Upper lobe of right lung (tissue), 1 donor: Measurements from ENCODE around the gene MIEF1. TPM values are rescaled to one million over a fixed set of nuclear protein-coding genes. Genes with fewer than 3 reads are reported as not detected.

ENCODE experiments used
- ATAC-seq: fragments of 200-7000 bp; cut with Tn5 transposase; one replicate; pipeline ENCODE4 v1.9.1; 2020; ENCODE audit warnings: mild to moderate bottlenecking, moderate library complexity
- DNase-seq: peaks from one replicate; pipeline ENCODE4 v3.0.0-alpha.2; 2020
- H3K27ac ChIP-seq: fragments of 200-600 bp; one replicate; pipeline ENCODE4 v1.8.0; 2022
- H3K27me3 ChIP-seq: fragments of 200-600 bp; one replicate; pipeline ENCODE4 v1.8.0; 2022; ENCODE audit warnings: mild to moderate bottlenecking
- H3K36me3 ChIP-seq: fragments of 200-600 bp; one replicate; pipeline ENCODE4 v1.8.0; 2022
- H3K4me1 ChIP-seq: fragments of 200-600 bp; one replicate; pipeline ENCODE4 v1.8.0; 2022
- H3K4me3 ChIP-seq: fragments of 200-600 bp; one replicate; pipeline ENCODE4 v1.8.0; 2022; ENCODE audit warnings: mild to moderate bottlenecking
- H3K9me3 ChIP-seq: fragments of 200-600 bp; one replicate; pipeline ENCODE4 v1.8.0; 2022
- intact Hi-C: fragments of 100-400 bp; cut with DNase I; formaldehyde crosslinking; loops from one replicate; pipeline ENCODE4 v1.11.0; 2022
- total RNA-seq: library from RNA; stranded (reverse); fragmentation: NEBNext Ultra II Directional; extraction: Animal tissue kit (Norgen Biotek cat#: 25700); gene quantifications from one replicate; pipeline ENCODE4 v1.2.1, GENCODE V29; 2021
- TF ChIP-seq, protein P1 (sequence below): fragments of 200-600 bp; IDR thresholded peaks from one replicate; pipeline ENCODE4 v1.8.0; 2022; ENCODE audit warnings: antibody characterized with exemption
- donor health status: DM: no; HTN: yes; CAD: no; lungs with severe emphysema.

Gene MIEF1
- total RNA-seq, 1 donor from 2014 or later: 24.3 TPM

DNA sequence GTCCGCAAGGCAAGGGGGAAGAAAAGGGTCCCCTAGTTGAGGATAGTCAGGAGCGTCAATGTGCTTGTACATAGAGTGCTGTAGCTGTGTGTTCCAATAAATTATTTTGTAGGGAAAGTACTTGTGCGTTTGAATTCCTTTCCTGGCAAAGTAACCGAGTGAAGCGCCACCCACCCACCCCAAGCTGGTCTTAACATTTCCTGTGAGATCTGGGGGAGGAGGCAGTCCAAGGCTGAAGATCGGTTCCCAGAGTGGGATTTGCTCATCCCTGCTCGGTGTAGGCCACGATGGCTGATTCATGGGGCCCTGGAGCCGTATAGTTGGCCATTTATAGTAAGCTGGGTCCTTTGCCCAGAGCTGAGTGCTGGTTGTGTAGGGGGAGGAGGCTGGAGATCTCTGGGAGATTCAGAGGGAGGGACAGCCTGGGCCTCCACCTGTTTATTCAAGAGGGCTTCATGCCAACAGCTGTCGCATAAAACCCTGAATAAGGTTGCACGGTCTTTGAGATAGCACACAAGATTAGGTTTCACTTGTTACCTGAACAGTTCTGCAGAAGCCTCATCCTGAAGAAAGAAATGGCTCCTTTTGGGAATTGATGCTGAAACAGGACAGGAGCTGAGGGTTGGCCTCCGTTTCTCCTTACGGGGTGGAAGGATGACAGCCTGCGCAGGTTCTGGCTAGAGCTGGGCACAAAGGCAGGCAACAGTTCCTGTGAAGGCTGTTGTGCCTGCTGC, 20.6 kb downstream of the MIEF1 start:
- TF ChIP-seq, protein P1, sequence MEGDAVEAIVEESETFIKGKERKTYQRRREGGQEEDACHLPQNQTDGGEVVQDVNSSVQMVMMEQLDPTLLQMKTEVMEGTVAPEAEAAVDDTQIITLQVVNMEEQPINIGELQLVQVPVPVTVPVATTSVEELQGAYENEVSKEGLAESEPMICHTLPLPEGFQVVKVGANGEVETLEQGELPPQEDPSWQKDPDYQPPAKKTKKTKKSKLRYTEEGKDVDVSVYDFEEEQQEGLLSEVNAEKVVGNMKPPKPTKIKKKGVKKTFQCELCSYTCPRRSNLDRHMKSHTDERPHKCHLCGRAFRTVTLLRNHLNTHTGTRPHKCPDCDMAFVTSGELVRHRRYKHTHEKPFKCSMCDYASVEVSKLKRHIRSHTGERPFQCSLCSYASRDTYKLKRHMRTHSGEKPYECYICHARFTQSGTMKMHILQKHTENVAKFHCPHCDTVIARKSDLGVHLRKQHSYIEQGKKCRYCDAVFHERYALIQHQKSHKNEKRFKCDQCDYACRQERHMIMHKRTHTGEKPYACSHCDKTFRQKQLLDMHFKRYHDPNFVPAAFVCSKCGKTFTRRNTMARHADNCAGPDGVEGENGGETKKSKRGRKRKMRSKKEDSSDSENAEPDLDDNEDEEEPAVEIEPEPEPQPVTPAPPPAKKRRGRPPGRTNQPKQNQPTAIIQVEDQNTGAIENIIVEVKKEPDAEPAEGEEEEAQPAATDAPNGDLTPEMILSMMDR: no peak

DNA sequence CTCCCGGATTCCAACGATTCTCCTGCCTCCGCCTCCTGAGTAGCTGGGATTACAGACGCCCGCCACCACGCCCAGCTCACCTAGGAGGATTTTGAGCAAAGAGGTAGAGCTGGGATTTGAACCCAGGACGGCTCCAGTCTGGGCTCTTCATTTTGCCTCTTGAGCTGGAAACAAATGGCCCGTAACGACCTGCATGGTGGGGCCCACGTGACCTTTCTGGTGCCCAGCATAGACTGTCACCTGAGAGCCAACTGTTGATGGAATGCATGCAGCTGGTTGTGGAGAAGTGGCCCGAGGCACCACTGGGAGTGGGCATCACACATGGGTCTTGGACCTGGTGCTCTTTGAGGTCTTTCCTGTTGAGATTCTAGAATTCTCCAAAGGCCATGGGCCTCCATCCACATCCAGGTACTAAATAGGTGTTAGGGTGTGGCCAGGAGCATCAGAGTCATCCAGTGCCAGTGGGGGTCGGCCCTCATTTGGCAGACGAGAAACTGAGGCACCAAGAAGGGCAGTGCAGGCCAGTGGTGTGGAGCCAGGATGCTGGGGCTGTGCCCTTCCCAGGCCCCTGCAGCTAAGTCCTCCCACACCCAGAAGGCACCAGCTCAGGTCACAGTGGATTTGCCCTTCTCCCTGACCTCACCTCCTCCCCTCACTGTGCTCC, 22.1 kb downstream of the MIEF1 start:
- H3K4me1 ChIP-seq: peaks cover 65% of the 10 kb centered on the region
- H3K36me3 ChIP-seq: peaks cover 57% of the 10 kb centered on the region
- no peak overlapping the region for H3K4me3 ChIP-seq
- intact Hi-C loops: no loop called here
- TF ChIP-seq, protein P1: no peak
- no peaks in the 10 kb centered on the region for H3K27me3 ChIP-seq
- DNase-seq (no peak), ATAC-seq (no peak)
- H3K9me3 ChIP-seq: no peaks in the 10 kb centered on the region
- H3K27ac ChIP-seq: no peak overlapping the region

More for the DNA sequence above, 20.6 kb downstream of the MIEF1 start:
- Histone ChIP-seq H3K9me3 (no peaks in the 10 kb centered on the region), H3K4me3 (peak overlapping the region; percentile 100), H3K4me1 (peaks cover 64% of the 10 kb centered on the region), H3K27ac (peak overlapping the region; percentile 48), H3K27me3 (no peaks in the 10 kb centered on the region), H3K36me3 (peaks cover 45% of the 10 kb centered on the region)
- intact Hi-C loops: no loop called here
- ATAC-seq: no peak
- no peak for DNase-seq

DNA sequence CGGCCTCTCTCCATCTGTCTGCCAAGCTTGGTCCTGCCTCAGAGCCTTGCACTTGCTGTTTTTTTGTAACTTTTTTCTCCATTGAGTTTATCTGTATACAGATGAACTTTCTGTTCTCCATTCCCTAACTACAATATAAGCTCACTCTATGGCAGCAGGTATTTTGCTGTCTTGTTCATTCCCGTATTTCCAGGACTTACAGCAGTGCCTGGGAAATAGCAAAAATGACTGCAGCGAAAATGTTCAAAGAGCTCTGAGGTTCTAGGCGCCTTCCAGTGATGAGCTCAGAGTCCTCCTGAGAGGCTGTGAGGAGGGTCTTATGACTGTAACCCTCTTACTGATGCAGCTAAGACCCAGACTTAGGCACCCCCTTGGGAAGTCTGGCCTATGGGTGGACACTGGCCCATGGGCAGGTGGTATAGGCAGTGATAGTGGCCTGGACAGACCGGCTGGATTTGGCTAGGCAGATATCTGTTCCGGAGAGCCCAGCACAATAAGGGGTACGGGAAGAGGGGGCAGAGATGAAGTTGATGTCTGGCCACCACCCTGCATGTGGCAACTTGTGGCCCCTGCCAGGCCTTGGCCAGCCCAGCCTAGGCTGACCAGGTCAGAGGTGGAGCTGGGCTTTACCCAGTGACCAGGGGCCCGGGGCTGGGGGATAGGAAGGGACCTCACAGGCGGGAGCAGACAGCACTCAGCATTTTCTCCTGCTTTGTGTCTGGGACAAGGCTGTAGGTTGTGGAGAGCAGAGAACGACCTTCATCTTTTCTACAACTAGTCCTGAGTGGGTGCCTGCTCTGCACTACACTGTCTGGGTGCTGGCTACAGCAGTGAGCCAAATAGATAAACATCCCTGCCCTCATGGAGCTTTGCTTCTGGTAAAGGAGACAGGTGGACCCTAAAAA, 22.9 kb downstream of the MIEF1 start:
- TF ChIP-seq, protein P1: no peak
- peak overlapping the region; percentile 0 for H3K27ac ChIP-seq
- H3K36me3 ChIP-seq: peaks cover 65% of the 10 kb centered on the region
- peaks cover 72% of the 10 kb centered on the region for H3K4me1 ChIP-seq
- H3K9me3 ChIP-seq: no peaks in the 10 kb centered on the region
- no peak for ATAC-seq
- no peak overlapping the region for H3K4me3 ChIP-seq
- no peak for DNase-seq
- no peaks in the 10 kb centered on the region for H3K27me3 ChIP-seq
- intact Hi-C loops: no loop called here

DNA sequence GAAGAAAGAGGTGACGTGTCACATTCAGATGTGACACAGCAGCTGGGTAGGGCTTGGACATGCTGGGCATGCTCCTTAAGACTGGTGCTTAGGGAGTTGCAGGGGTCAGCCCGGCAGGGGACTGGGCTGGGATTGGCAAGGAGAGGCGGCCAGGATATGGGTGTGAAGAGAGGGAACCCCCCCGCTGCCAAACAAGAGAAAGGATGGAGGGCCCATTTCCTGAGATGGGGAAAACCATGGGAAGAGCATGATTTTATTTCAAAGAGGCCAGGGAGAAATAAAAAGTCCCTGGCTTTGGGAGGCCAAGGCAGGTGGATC, 23.5 kb downstream of the MIEF1 start:
- H3K36me3 ChIP-seq: peaks cover 69% of the 10 kb centered on the region
- peaks cover 79% of the 10 kb centered on the region for H3K4me1 ChIP-seq
- TF ChIP-seq, protein P1: no peak
- DNase-seq (no peak), ATAC-seq (no peak)
- H3K4me3 ChIP-seq: no peak overlapping the region
- intact Hi-C loops: no loop called here
- H3K27ac ChIP-seq: no peak overlapping the region
- no peaks in the 10 kb centered on the region for H3K27me3 ChIP-seq
- no peaks in the 10 kb centered on the region for H3K9me3 ChIP-seq

DNA sequence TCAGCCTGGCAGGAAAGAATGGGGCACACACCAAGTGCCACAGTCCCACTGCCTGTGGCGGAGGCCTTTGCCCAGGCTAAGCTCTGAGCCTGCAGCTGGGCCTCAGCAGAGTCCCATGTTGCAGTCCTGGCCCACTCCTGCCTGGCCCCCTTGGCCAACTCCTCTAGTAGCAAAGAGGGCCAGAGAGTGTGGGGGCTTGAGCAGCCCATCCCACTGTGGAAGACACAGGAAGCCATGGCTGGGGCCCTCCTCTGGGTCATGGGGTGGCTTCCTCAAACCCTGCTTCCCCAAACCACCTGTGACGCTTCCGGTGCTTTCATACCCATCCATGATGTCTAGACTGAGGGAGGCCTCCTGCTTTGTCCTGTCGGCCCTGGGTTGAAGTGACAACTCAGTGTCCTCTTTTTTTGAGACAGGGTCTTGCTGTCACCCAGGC, 24.7 kb downstream of the MIEF1 start:
- Histone ChIP-seq H3K27me3 (no peaks in the 10 kb centered on the region), H3K27ac (no peak overlapping the region), H3K36me3 (peaks cover 65% of the 10 kb centered on the region), H3K9me3 (no peaks in the 10 kb centered on the region), H3K4me1 (peaks cover 88% of the 10 kb centered on the region), H3K4me3 (no peak overlapping the region)
- intact Hi-C loops: no loop called here
- TF ChIP-seq, protein P1: no peak
- ATAC-seq (peak; percentile 1), DNase-seq (no peak)
